Vagina (tissue), 2 donors: ENCODE results near the gene ASS1. TPM values are rescaled to one million over a fixed set of nuclear protein-coding genes. Genes with fewer than 3 reads are reported as not detected.

Source experiments
- DNase-seq, 2 donors: peaks; one replicate each; pipeline ENCODE4 v3.0.0-alpha.2; 2017; ENCODE audit errors: extremely low spot score in 2 of 2
- H3K27ac ChIP-seq: fragments of 200-600 bp; sonication (generic); one replicate; pipeline ENCODE4 v1.5.1; 2019
- H3K27me3 ChIP-seq: fragments of 200-600 bp; sonication (generic); one replicate; pipeline ENCODE4 v1.5.1; 2019
- H3K36me3 ChIP-seq, 2 donors: fragments of 200-600 bp; sonication (generic); one replicate each; pipeline ENCODE4 v1.5.1; 2017 to 2019
- H3K4me1 ChIP-seq: fragments of 200-600 bp; sonication (generic); one replicate; pipeline ENCODE4 v1.5.1; 2019
- H3K4me3 ChIP-seq, 2 donors: fragments of 200-600 bp; sonication (generic); 1 replicate in 1 of 2; 2 replicates in 1 of 2; pipeline ENCODE4 v1.5.1; 2016 to 2019
- H3K9me3 ChIP-seq: fragments of 200-600 bp; sonication (generic); one replicate; pipeline ENCODE4 v1.5.1; 2019
- POLR2A ChIP-seq, 2 donors: fragments of 450-650 bp; IDR thresholded peaks; one replicate each; pipeline ENCODE4 v1.6.1; 2017; ENCODE audit warnings: antibody characterized with exemption in 2 of 2, mild to moderate bottlenecking in 2 of 2, moderate library complexity in 2 of 2
- POLR2AphosphoS5 ChIP-seq, 2 donors: sonication (generic); formaldehyde crosslinking; IDR thresholded peaks; one replicate each; pipeline ENCODE4 v1.9.0; 2017; ENCODE audit warnings: antibody characterized with exemption in 2 of 2, mild to moderate bottlenecking in 2 of 2, low read depth in 1 of 2; ENCODE audit not compliant: insufficient read depth in 1 of 2
- intact Hi-C: fragments of 100-400 bp; cut with DNase I; formaldehyde crosslinking; loops from one replicate; pipeline ENCODE4 v1.15.1; 2023
- total RNA-seq: library from RNA; depleted of rRNA; stranded (reverse); fragments of >200 nt; gene quantifications from one replicate; pipeline ENCODE4 v1.2.3, GENCODE V29; 2016
- TF ChIP-seq, protein P1 (sequence below), 3 experiments: fragments of 450-650 bp in 2 of 3; fragments of 200-600 bp in 1 of 3; sonication (generic) in 1 of 3; IDR thresholded peaks; one replicate each; pipeline ENCODE4 v1.5.1; 2017 to 2019; ENCODE audit warnings: antibody characterized with exemption in 3 of 3, mild to moderate bottlenecking in 2 of 3, moderate library complexity in 2 of 3

ASS1 gene
- total RNA-seq, 1 donor from 2014 or later, result 84.0 TPM

DNA sequence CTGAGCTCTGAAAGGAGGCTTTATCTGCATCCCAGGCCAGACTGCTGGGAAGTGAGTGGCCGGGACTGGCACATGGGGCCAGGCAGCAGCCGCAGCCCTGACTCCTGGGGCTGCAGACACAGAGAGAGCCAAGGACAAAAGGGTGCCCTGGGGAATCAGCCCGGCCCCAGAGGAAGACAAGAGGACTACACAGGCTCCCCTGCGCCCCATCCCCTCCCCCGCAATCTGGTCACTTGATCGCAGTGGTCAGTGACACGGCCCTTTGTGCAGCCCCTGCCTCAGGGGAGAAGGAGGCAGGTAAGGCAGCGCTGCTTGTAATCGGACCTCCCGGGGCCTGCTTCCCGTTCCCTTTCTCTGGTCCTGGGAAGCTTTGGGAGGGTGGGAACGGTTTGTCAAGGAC is 79.2 kb downstream of the ASS1 start:
- no peaks in the 10 kb centered on the region for H3K27me3 ChIP-seq
- TF ChIP-seq, protein P1, sequence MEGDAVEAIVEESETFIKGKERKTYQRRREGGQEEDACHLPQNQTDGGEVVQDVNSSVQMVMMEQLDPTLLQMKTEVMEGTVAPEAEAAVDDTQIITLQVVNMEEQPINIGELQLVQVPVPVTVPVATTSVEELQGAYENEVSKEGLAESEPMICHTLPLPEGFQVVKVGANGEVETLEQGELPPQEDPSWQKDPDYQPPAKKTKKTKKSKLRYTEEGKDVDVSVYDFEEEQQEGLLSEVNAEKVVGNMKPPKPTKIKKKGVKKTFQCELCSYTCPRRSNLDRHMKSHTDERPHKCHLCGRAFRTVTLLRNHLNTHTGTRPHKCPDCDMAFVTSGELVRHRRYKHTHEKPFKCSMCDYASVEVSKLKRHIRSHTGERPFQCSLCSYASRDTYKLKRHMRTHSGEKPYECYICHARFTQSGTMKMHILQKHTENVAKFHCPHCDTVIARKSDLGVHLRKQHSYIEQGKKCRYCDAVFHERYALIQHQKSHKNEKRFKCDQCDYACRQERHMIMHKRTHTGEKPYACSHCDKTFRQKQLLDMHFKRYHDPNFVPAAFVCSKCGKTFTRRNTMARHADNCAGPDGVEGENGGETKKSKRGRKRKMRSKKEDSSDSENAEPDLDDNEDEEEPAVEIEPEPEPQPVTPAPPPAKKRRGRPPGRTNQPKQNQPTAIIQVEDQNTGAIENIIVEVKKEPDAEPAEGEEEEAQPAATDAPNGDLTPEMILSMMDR (IDR thresholded peaks at IDR 0.05), result no peak
- TF ChIP-seq POLR2AphosphoS5 (IDR thresholded peaks at IDR 0.05; ENCODE audit: insufficient read depth in 1 of 2, low read depth in 1 of 2) (no peak), POLR2A (IDR thresholded peaks at IDR 0.05) (no peak)
- DNase-seq, result no peak

DNA sequence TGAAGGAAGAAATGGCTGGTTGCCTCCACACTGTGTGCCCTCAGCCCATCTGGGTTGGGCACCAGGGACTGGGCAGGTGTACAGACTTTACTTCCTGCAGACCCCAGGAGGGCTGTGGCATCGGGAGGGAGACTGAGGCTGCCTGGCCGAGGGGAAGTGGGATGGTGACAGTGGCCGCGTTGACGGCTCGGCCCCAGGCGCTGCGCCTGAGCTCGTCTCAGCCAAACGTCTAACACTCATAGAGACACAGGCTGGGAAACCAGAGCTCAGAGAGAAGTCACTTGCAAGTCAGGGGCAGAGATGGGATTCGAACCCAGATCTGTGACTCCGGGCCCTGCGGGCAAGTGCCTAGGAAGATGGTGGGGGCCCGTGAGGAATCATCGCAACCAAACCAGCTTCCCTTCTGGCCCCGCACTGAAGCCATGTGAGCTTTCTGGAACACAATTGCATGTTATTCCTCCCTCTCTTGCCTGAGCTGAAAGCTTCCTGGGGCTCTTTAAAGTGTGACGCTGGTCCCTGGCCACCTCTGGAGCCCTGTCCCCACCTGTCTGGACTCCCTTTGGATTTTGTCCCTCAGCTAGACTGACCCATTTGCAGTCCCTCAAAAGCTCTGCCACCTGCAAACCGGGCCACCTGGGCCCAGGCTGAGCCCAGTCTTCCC is 81.6 kb downstream of the ASS1 start:
- Histone ChIP-seq H3K4me1 (no peaks in the 10 kb centered on the region), H3K27me3 (no peaks in the 10 kb centered on the region), H3K4me3 (no peak overlapping the region), H3K27ac (no peak overlapping the region), H3K9me3 (no peaks in the 10 kb centered on the region), H3K36me3 (no peaks in the 10 kb centered on the region)
- TF ChIP-seq POLR2AphosphoS5 (IDR thresholded peaks at IDR 0.05; ENCODE audit: insufficient read depth in 1 of 2, low read depth in 1 of 2) (no peak), POLR2A (IDR thresholded peaks at IDR 0.05) (no peak)
- TF ChIP-seq, protein P1 (IDR thresholded peaks at IDR 0.05), result no peak
- DNase-seq, result no peak
- intact Hi-C loops, result no loop called here

More for the DNA sequence above, 79.2 kb downstream of the ASS1 start:
- Histone ChIP-seq H3K4me3 (no peak overlapping the region), H3K36me3 (no peaks in the 10 kb centered on the region), H3K4me1 (no peaks in the 10 kb centered on the region), H3K9me3 (no peaks in the 10 kb centered on the region), H3K27ac (no peak overlapping the region)
- intact Hi-C loops, result no loop called here

DNA sequence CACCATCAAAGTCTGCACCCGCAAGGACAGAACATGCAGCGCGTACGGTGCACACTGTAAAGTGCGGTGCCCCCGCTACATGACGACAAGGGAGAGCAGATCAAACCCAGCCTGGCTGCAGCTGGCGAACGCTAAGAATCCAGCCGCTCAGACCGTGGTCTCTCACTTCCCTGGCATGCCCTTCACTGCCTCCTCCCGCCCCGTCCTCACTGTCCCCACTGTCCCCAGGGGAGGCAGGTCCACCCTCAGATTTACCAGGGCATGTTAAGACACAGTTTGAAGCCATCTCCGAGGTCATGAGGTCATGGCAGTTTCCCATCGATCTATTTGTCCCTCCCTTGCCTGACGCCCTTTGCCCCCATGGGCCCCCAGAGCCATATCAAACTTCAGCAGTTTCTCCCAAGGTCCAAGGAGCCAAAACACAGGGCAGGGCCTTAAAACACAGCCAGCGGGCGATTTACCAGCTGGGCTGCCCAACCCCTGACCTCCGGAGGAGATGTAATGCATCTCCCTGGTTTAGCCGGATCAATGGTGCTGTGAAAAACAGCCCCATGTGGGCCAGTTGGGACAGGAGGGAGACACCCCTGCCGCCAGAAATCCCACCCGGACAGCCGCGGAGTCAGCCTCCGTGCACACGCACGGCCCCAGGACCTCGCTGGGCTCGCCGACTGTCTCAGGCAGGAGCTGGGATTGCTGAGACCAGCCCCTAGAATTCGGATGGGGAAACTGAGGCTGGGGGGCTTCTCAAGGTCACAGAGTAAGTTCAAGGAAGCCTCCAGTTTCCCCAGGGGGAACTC is 82.3 kb downstream of the ASS1 start:
- no peaks in the 10 kb centered on the region for H3K36me3 ChIP-seq
- no peaks in the 10 kb centered on the region for H3K9me3 ChIP-seq
- intact Hi-C loops, result no loop called here
- no peak overlapping the region for H3K27ac ChIP-seq
- TF ChIP-seq POLR2AphosphoS5 (IDR thresholded peaks at IDR 0.05; ENCODE audit: insufficient read depth in 1 of 2, low read depth in 1 of 2) (no peak), POLR2A (IDR thresholded peaks at IDR 0.05) (no peak)
- TF ChIP-seq, protein P1 (IDR thresholded peaks at IDR 0.05), result no peak
- no peak overlapping the region for H3K4me3 ChIP-seq
- no peaks in the 10 kb centered on the region for H3K27me3 ChIP-seq
- peak in 1 of 2 donors; percentile 88 for DNase-seq
- H3K4me1 ChIP-seq, result no peaks in the 10 kb centered on the region

GRCh38 chr9:130527651-130528310 is 83.0 kb downstream of the ASS1 start:
- Histone ChIP-seq H3K27me3 (no peaks in the 10 kb centered on the region), H3K9me3 (no peaks in the 10 kb centered on the region), H3K4me1 (no peaks in the 10 kb centered on the region), H3K36me3 (no peaks in the 10 kb centered on the region), H3K4me3 (no peak overlapping the region), H3K27ac (no peak overlapping the region)
- DNase-seq, result peak in 1 of 2 donors; percentile 95
- TF ChIP-seq, protein P1 (IDR thresholded peaks at IDR 0.05), result no peak
- TF ChIP-seq POLR2AphosphoS5 (IDR thresholded peaks at IDR 0.05; ENCODE audit: insufficient read depth in 1 of 2, low read depth in 1 of 2) (no peak), POLR2A (IDR thresholded peaks at IDR 0.05) (no peak)
- intact Hi-C loops, result no loop called here
